ENCODE measurements around the gene DIS3L2. TPM values are rescaled to one million over a fixed set of nuclear protein-coding genes. Genes with fewer than 3 reads are reported as not detected.

DIS3L2 gene
- total and polyA plus RNA-seq, 2 of the 8 experiments (the other 6 are each of a cell fraction or from before 2014, with no cell fraction given), result 11.5 to 21.6 TPM

DNA sequence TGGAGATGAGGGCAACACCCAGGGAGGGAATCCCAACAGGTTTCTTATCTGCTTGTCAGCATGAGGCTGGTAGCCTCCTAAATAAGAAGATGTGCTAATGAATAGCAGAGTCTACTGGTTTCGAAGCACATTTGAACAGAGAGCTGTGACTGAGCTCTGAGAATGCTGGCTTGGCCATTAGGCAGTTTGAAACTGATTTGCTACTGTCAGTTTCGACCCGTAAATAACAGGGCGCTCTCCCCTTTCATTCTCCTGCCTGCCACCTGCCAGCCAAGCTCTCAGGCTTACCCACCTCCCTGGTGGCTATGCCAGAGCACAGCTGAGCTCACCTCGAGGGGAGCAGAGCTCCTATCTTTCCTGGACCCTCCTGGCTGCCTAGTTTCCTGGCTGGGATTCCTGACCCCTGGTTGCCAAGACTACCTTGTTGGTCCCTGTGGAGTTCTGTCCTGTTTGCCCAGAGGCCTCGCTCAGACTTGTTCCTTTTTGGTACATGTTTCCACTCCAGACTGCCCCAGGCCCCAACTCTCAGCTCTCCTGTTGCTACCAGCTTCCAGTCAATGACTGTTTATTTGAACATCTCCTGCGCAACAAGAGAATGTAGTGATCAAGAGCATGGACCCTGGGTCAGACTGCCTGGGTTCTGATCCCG lies 314.7 kb downstream of the DIS3L2 start (continued):
- no peak for TF ChIP-seq CHD7 (IDR thresholded peaks at IDR 0.05; ENCODE audit: insufficient replicate concordance, low read length)
- no peak for TF ChIP-seq SP2 (IDR thresholded peaks at IDR 0.05; ENCODE audit: low read length)
- no peak for TF ChIP-seq EZH2 (IDR thresholded peaks at IDR 0.05; ENCODE audit: low read depth, low read length, severe bottlenecking)

Measured in H1 (cell line).